Thyroid gland (tissue), 4 donors: Measurements from ENCODE around the gene SUPT5H. TPM values are rescaled to one million over a fixed set of nuclear protein-coding genes. Genes with fewer than 3 reads are reported as not detected.

Experiments used
- DNase-seq, 2 donors: peaks; one replicate each; pipeline ENCODE4 v3.0.0-alpha.2; 2019
- H3K27ac ChIP-seq, 3 donors: fragments of 200-600 bp; sonication (generic); 1 replicate in 2 of 3; 2 replicates in 1 of 3; pipeline ENCODE4 v1.5.1; 2016 to 2019; ENCODE audit warnings: mild to moderate bottlenecking in 1 of 3, moderate library complexity in 1 of 3
- H3K27me3 ChIP-seq: fragments of 200-600 bp; sonication (generic); one replicate; pipeline ENCODE4 v1.5.1; 2019
- H3K36me3 ChIP-seq, 2 donors: fragments of 200-600 bp; sonication (generic); one replicate each; pipeline ENCODE4 v1.5.1; 2016 to 2019
- H3K4me1 ChIP-seq, 2 donors: fragments of 200-600 bp; sonication (generic); one replicate each; pipeline ENCODE4 v1.5.1; 2017 to 2019
- H3K4me3 ChIP-seq, 3 donors: fragments of 200-600 bp; sonication (generic); replicated peaks in 1 of 3; 1 replicate in 2 of 3; 2 replicates in 1 of 3; pipeline ENCODE4 v1.5.1; 2016; ENCODE audit warnings: mild to moderate bottlenecking in 1 of 3
- H3K9me3 ChIP-seq: fragments of 200-600 bp; sonication (generic); one replicate; pipeline ENCODE4 v1.5.1; 2017
- CTCF ChIP-seq, 6 experiments: fragments of 200-600 bp in 3 of 6; fragments of 450-650 bp in 3 of 6; sonication (generic) in 3 of 6; IDR thresholded peaks; one replicate each; pipeline ENCODE4 v1.5.1; 2016 to 2019; ENCODE audit warnings: antibody characterized with exemption in 6 of 6, mild to moderate bottlenecking in 2 of 6, inconsistent platforms in 1 of 6, moderate library complexity in 1 of 6
- POLR2A ChIP-seq, 2 donors: fragments of 450-650 bp; IDR thresholded peaks; one replicate each; pipeline ENCODE4 v1.6.1; 2017; ENCODE audit warnings: antibody characterized with exemption in 2 of 2, mild to moderate bottlenecking in 2 of 2, moderate library complexity in 1 of 2
- WGBS, 2 donors: methylation state at CpG; one replicate each; pipeline ENCODE4 v1.1.5; 2017; 5-methylcytosine and 5-hydroxymethylcytosine counted together
- intact Hi-C: fragments of 100-400 bp; cut with DNase I; formaldehyde crosslinking; loops from one replicate; pipeline ENCODE4 v1.15.1; 2023
- total RNA-seq, 4 donors: library from RNA; depleted of rRNA; stranded (reverse); fragments of >200 nt; gene quantifications; one replicate each; pipeline ENCODE4 v1.2.3, GENCODE V29; 2016

The SUPT5H gene
- total RNA-seq, 4 donors from 2014 or later, result 93.6 to 203 (median 116) TPM

- H3K9me3 ChIP-seq, result no peaks in the 10 kb centered on the region
- no peaks in the 10 kb centered on the region for H3K36me3 ChIP-seq
- H3K27me3 ChIP-seq, result peaks cover 7% of the 10 kb centered on the region
- no peak overlapping the region for H3K27ac ChIP-seq
- intact Hi-C loops, result loop anchor here (5.0 kb wide), 1 partner anchor 39 kb away; no protein-coding TSS in a partner anchor
- no peak overlapping the region for H3K4me3 ChIP-seq
- peak; percentile 33 to 40 for DNase-seq
- peaks cover 0 to 24% of the 10 kb centered on the region in 2 donors for H3K4me1 ChIP-seq
- 1 to 2% methylated on average over 21 to 30 of the region's 40 CpGs for WGBS, 2 donors
- TF ChIP-seq POLR2A (IDR thresholded peaks at IDR 0.05) (no peak), CTCF (IDR thresholded peaks at IDR 0.05) (peak in 3 of 6 experiments; percentile 29 to 50 (median 46))
Observed at GRCh38 chr19:39497996-39498797, 52.8 kb downstream of the SUPT5H start.

GRCh38 chr19:39498798-39499642 lies 53.6 kb downstream of the SUPT5H start, which contains the start of gene DLL3:
DLL3 (plus strand) TSS chr19:39498947; CDS start chr19:39498975, 28 bp downstream.
- Histone ChIP-seq H3K9me3 (no peaks in the 10 kb centered on the region), H3K27me3 (peaks cover 8% of the 10 kb centered on the region), H3K4me1 (peaks cover 0 to 24% of the 10 kb centered on the region in 2 donors), H3K4me3 (no peak within 1 kb of the TSS), H3K36me3 (no peaks in the 10 kb centered on the region), H3K27ac (no peak within 1 kb of the TSS)
- WGBS, 2 donors, result 3% methylated on average over 11 to 18 of the region's 60 CpGs
- TF ChIP-seq CTCF (IDR thresholded peaks at IDR 0.05) (no peak), POLR2A (IDR thresholded peaks at IDR 0.05) (no peak)
- intact Hi-C loops, result loop anchor here (5.0 kb wide), 1 partner anchor 38 kb away; no protein-coding TSS in a partner anchor
- no peak for DNase-seq

- WGBS, 2 donors, result 79 to 85% methylated on average over 8 of the region's 8 CpGs
- H3K36me3 ChIP-seq, result no peaks in the 10 kb centered on the region
- TF ChIP-seq POLR2A (IDR thresholded peaks at IDR 0.05) (no peak), CTCF (IDR thresholded peaks at IDR 0.05) (no peak)
- intact Hi-C loops, result loop anchor here (5.0 kb wide), 1 partner anchor 37 kb away; no protein-coding TSS in a partner anchor
- no peak for DNase-seq
- peaks cover 12% of the 10 kb centered on the region for H3K27me3 ChIP-seq
- no peak overlapping the region for H3K27ac ChIP-seq
- no peaks in the 10 kb centered on the region for H3K9me3 ChIP-seq
- no peak overlapping the region for H3K4me3 ChIP-seq
- H3K4me1 ChIP-seq, result peaks cover 0 to 24% of the 10 kb centered on the region in 2 donors
Observed at GRCh38 chr19:39499932-39500331, 54.5 kb downstream of the SUPT5H start.

GRCh38 chr19:39500543-39500942 lies 55.2 kb downstream of the SUPT5H start:
- peaks cover 12% of the 10 kb centered on the region for H3K27me3 ChIP-seq
- no peak for TF ChIP-seq POLR2A (IDR thresholded peaks at IDR 0.05)
- no peak for TF ChIP-seq CTCF (IDR thresholded peaks at IDR 0.05)
- H3K4me1 ChIP-seq, result peaks cover 0 to 24% of the 10 kb centered on the region in 2 donors
- no peaks in the 10 kb centered on the region for H3K9me3 ChIP-seq
- H3K4me3 ChIP-seq, result no peak overlapping the region
- WGBS, 2 donors, result 63 to 66% methylated on average over 4 of the region's 4 CpGs
- intact Hi-C loops, result no loop called here
- DNase-seq, result no peak
- H3K27ac ChIP-seq, result no peak overlapping the region
- H3K36me3 ChIP-seq, result no peaks in the 10 kb centered on the region
